SJCRH30 (cell line): ENCODE measurements around the gene DCBLD2. TPM values are rescaled to one million over a fixed set of nuclear protein-coding genes. Genes with fewer than 3 reads are reported as not detected.

Experiments
- DNase-seq, 2 experiments: peaks; one replicate each; pipeline ENCODE4 v3.0.0-alpha.2; 2015 to 2020
- H3K27ac ChIP-seq: fragments of 250-450 bp; sonication (Bioruptor Pico); 2 replicates; pipeline ENCODE4 v1.5.1; 2020; ENCODE audit warnings: mild to moderate bottlenecking, moderate library complexity
- H3K27me3 ChIP-seq: fragments of 250-450 bp; sonication (Bioruptor Pico); 2 replicates; pipeline ENCODE4 v1.5.1; 2020; ENCODE audit warnings: mild to moderate bottlenecking, moderate library complexity
- H3K36me3 ChIP-seq: fragments of 250-450 bp; sonication (Bioruptor Pico); 2 replicates; pipeline ENCODE4 v1.5.1; 2020; ENCODE audit warnings: mild to moderate bottlenecking, moderate library complexity
- H3K4me1 ChIP-seq: fragments of 250-450 bp; sonication (Bioruptor Pico); 2 replicates; pipeline ENCODE4 v1.5.1; 2020; ENCODE audit warnings: mild to moderate bottlenecking, moderate library complexity
- H3K4me3 ChIP-seq: fragments of 250-450 bp; sonication (Bioruptor Pico); 2 replicates; pipeline ENCODE4 v1.5.1; 2020; ENCODE audit warnings: mild to moderate bottlenecking, moderate library complexity
- H3K9me3 ChIP-seq: fragments of 250-450 bp; sonication (Bioruptor Pico); replicated peaks from 2 replicates; pipeline ENCODE4 v1.5.1; 2020; ENCODE audit warnings: mild to moderate bottlenecking, moderate library complexity
- total RNA-seq: library from RNA; depleted of rRNA; stranded (reverse); fragments of >200 nt; shearing (Covaris generic); gene quantifications from 2 replicates; pipeline ENCODE4 v1.2.3, GENCODE V29; 2014

DCBLD2 gene
- total RNA-seq, 1 experiment from 2014 or later, result 61.3 TPM

- no peak for DNase-seq
- Histone ChIP-seq H3K9me3 (no peaks in the 10 kb centered on the region), H3K36me3 (peaks cover 42% of the 10 kb centered on the region), H3K4me3 (no peak overlapping the region), H3K27me3 (no peaks in the 10 kb centered on the region), H3K27ac (no peak overlapping the region), H3K4me1 (no peaks in the 10 kb centered on the region)
Measured at GRCh38 chr3:98801043-98801747, 100.3 kb downstream of the DCBLD2 start.

DNA sequence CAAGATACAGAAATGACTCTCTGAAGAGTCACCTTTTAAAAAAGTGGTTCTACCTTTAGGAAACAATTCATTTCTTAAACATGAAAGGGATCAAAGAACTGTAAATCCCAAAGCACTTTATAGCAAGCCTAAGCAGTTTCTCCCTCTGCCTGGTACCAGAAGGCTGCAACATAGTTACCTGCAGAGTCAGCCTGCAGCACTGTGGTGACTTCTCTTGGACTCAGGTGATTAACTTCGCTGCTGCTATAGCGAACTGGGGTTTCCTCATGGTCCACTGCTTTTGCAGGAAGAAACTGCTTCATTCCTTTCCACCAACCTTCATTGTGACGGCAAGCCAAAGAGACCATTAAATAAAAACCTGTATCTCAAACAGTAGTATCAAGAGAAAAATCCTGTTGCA lies 101.1 kb downstream of the DCBLD2 start:
- Histone ChIP-seq H3K27me3 (no peaks in the 10 kb centered on the region), H3K4me3 (no peak overlapping the region), H3K4me1 (no peaks in the 10 kb centered on the region), H3K9me3 (no peaks in the 10 kb centered on the region), H3K27ac (no peak overlapping the region), H3K36me3 (peaks cover 35% of the 10 kb centered on the region)
- DNase-seq, result no peak

DNA sequence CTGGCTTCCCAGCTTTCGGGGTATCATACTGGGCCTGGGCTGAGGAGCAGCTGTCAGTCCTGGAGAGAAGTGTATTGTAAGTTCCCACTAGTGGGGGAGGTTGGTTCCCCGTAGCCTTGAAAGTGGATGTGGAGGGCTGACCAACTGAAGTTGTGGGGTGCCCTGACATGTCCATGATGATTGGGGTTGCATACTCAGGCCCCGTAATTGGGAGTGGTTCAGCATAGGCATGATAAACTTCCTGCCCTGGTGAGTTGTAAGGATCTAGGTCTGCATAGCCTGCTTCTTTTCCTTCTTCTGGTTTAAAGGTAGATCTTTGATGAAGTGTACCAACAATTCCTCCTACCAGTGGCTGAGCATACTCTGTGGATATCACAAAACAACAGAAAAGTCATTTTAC lies 102.0 kb downstream of the DCBLD2 start:
- DNase-seq, result no peak
- no peak overlapping the region for H3K27ac ChIP-seq
- peaks cover 31% of the 10 kb centered on the region for H3K36me3 ChIP-seq

GRCh38 chr3:98798820-98799219 lies 102.7 kb downstream of the DCBLD2 start:
- Histone ChIP-seq H3K4me3 (no peak overlapping the region), H3K27ac (no peak overlapping the region), H3K9me3 (no peaks in the 10 kb centered on the region), H3K4me1 (no peaks in the 10 kb centered on the region), H3K36me3 (peaks cover 29% of the 10 kb centered on the region; the same call in 1 of the 2 replicates), H3K27me3 (no peaks in the 10 kb centered on the region)
- DNase-seq, result no peak

More for the DNA sequence above, 102.0 kb downstream of the DCBLD2 start:
- Histone ChIP-seq H3K4me3 (no peak overlapping the region), H3K4me1 (no peaks in the 10 kb centered on the region), H3K27me3 (no peaks in the 10 kb centered on the region), H3K9me3 (no peaks in the 10 kb centered on the region)

DNA sequence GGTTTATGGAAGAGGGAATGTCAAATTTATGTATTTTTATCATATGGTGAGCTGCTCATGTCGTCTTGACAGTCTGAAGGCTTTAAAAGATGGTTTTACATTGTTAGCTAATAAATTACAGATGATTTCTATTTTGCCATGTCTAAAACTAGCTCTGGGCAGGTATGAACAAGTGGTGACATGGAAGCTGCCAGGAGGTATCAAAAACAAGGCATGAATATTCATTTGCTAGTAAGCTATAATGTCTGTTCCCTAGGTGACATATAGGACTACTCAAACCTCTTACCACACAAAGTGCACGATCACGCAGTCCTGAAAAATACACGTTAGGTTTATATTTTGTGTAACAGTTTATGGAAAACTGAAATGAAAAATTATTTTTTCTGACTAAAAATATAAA lies 103.6 kb downstream of the DCBLD2 start:
- Histone ChIP-seq H3K27ac (no peak overlapping the region), H3K4me3 (no peak overlapping the region), H3K36me3 (peaks cover 29% of the 10 kb centered on the region; the same call in 1 of the 2 replicates), H3K4me1 (no peaks in the 10 kb centered on the region), H3K9me3 (no peaks in the 10 kb centered on the region), H3K27me3 (no peaks in the 10 kb centered on the region)
- DNase-seq, result no peak

DNA sequence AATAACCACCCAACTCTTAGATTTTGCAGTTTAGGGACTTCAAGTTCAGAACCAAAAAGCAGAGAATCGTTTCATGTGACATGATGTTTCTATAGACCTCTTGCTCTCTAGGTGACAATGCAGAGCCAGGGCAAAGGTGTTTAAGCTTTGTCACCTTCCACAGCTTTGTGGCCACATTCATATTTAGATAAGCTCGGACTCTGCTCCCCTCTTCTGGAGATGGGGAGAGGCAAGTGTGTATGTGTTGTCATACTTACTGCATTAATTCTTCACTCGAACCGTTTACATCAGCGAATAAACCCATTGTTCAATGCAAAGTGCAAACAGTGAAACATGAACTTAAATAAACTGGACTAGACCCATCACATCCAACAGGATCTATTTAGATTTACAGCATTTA lies 105.2 kb downstream of the DCBLD2 start:
- peaks cover 23% of the 10 kb centered on the region; the same call in 1 of the 2 replicates for H3K36me3 ChIP-seq
- no peak overlapping the region for H3K27ac ChIP-seq
- DNase-seq, result no peak
- H3K4me1 ChIP-seq, result no peaks in the 10 kb centered on the region
- H3K27me3 ChIP-seq, result no peaks in the 10 kb centered on the region
- H3K4me3 ChIP-seq, result no peak overlapping the region
- no peaks in the 10 kb centered on the region for H3K9me3 ChIP-seq

GRCh38 chr3:98793971-98794370 lies 107.5 kb downstream of the DCBLD2 start:
- H3K27ac ChIP-seq, result no peak overlapping the region
- peaks cover 17% of the 10 kb centered on the region; the same call in 1 of the 2 replicates for H3K36me3 ChIP-seq
- no peaks in the 10 kb centered on the region for H3K9me3 ChIP-seq
- no peaks in the 10 kb centered on the region for H3K27me3 ChIP-seq
- no peaks in the 10 kb centered on the region for H3K4me1 ChIP-seq
- no peak for DNase-seq
- no peak overlapping the region for H3K4me3 ChIP-seq

- Histone ChIP-seq H3K36me3 (peaks cover 7% of the 10 kb centered on the region; the same call in 1 of the 2 replicates), H3K9me3 (no peaks in the 10 kb centered on the region), H3K27ac (no peak overlapping the region), H3K4me3 (no peak overlapping the region), H3K27me3 (no peaks in the 10 kb centered on the region), H3K4me1 (0 out of 2 replicates have a peak, but pooled peaks cover 6% of the 10 kb centered on the region)
- no peak for DNase-seq
Measured at GRCh38 chr3:98791341-98792325, 109.9 kb downstream of the DCBLD2 start.

DNA sequence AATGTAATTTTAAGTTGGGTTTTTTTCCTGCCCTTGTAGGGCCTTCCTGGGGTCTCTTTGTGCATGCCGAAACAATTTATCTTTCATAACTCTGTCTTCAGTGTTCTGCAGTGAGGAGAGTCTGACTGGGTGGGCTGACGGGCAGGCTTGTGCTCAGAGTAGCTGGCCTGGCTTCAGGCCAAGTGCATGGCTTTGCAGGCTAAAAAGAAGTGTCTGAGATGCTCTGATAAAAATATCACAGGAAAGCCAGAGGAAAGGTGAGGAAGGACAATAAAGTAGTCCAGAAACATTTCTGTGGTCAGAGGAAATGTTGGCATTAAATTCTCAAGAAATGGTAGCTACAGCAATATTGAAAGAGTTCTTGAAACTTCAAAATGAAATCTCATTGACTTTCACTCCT lies 112.8 kb downstream of the DCBLD2 start:
- DNase-seq, result peak; percentile 56 to 74
- Histone ChIP-seq H3K9me3 (no peaks in the 10 kb centered on the region), H3K27ac (no peak overlapping the region), H3K4me3 (no peak overlapping the region), H3K4me1 (peaks cover 17% of the 10 kb centered on the region), H3K27me3 (no peaks in the 10 kb centered on the region), H3K36me3 (no peaks in the 10 kb centered on the region)

DNA sequence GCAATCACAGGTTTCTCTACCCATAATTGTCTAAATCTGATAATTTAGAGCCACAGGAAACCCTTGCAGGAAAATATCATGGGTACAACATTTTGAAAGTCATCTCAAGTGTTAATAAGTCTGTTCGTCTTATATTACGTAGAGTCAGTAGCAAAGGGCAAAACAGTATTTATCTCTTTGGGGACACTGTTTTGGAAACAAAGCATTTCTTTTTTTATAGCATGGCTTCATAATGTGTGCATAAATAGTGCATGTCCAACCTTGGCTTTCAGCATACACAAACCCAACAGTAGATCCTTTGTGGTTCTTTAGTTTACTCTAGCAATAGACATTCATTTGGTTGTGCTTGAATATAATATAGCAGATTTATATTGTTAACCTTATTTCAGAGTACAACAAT lies 114.3 kb downstream of the DCBLD2 start:
- no peaks in the 10 kb centered on the region for H3K36me3 ChIP-seq

GRCh38 chr3:98786364-98787006 lies 115.0 kb downstream of the DCBLD2 start:
- Histone ChIP-seq H3K36me3 (no peaks in the 10 kb centered on the region), H3K9me3 (no peaks in the 10 kb centered on the region), H3K27ac (no peak overlapping the region), H3K4me1 (peaks cover 20% of the 10 kb centered on the region), H3K27me3 (no peaks in the 10 kb centered on the region), H3K4me3 (no peak overlapping the region)
- DNase-seq, result no peak

More for the DNA sequence above, 114.3 kb downstream of the DCBLD2 start:
- Histone ChIP-seq H3K9me3 (no peaks in the 10 kb centered on the region), H3K27ac (no peak overlapping the region), H3K4me3 (no peak overlapping the region), H3K4me1 (peaks cover 20% of the 10 kb centered on the region), H3K27me3 (no peaks in the 10 kb centered on the region)
- no peak for DNase-seq

- DNase-seq, result no peak
- H3K36me3 ChIP-seq, result no peaks in the 10 kb centered on the region
- H3K4me1 ChIP-seq, result peaks cover 20% of the 10 kb centered on the region
- H3K9me3 ChIP-seq, result no peaks in the 10 kb centered on the region
- no peak overlapping the region for H3K4me3 ChIP-seq
- H3K27ac ChIP-seq, result peak overlapping the region; percentile 54
- no peaks in the 10 kb centered on the region for H3K27me3 ChIP-seq
Measured at GRCh38 chr3:98784666-98785600, 116.6 kb downstream of the DCBLD2 start.

DNA sequence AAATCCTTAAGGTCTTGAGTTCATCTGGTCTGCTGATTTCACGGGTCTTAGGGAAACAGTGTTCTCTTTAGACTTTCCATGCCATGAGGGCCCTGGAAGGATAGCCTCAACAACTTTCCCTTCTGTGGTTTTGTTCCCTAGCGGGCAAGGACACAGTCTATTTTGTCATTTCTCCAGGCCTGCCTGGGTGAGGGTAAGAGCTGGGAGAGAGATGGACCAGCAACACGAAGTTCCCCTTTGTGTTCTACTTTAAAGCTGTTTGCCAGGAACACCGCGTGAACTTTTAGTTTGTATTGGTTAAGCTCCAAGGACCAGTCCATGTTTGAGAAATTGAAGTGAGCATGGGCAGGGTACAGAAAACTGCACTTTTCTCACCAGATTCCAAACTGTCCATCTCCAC lies 117.5 kb downstream of the DCBLD2 start:
- H3K4me3 ChIP-seq, result no peak overlapping the region
- H3K36me3 ChIP-seq, result no peaks in the 10 kb centered on the region
- peak overlapping the region; percentile 54 for H3K27ac ChIP-seq
- DNase-seq, result peak; percentile 61 to 85
- no peaks in the 10 kb centered on the region for H3K27me3 ChIP-seq
- H3K9me3 ChIP-seq, result no peaks in the 10 kb centered on the region
- H3K4me1 ChIP-seq, result peaks cover 20% of the 10 kb centered on the region
